T-helper 2 cell treated with Interferon-gamma antibody and Interleukin-4, amounts not matched to agents 100 ng/mL and 5 ng/mL, for 36 hours (primary cell): ENCODE measurements around the gene SLC44A5. TPM values are rescaled to one million over a fixed set of nuclear protein-coding genes. Genes with fewer than 3 reads are reported as not detected.
"Not testable (repeated sequence)": the region's sequence is repeated elsewhere in the genome, so short reads cannot be mapped to it uniquely, and the experiment has no call there.

Experiments used
- intact Hi-C: fragments of 100-400 bp; cut with micrococcal nuclease; formaldehyde crosslinking; loops from one replicate; pipeline ENCODE4 v1.15.1; 2023
- total RNA-seq: library from RNA; stranded (reverse); gene quantifications from 2 replicates; pipeline ENCODE4 v1.2.3, GENCODE V29; 2022

SLC44A5 gene
- total RNA-seq, result not detected in 2 replicates

GRCh38 chr1:75611014-75611413 lies at the start of gene SLC44A5:
Gene SLC44A5 (minus strand): TSS chr1:75611114. CDS start chr1:75541447, 69,667 bp downstream.
- intact Hi-C loops, result loop anchor here (10.0 kb wide), 2 partner anchors 174 to 476 kb away; partner anchors contain the start of genes LHX8 and RABGGTB

DNA sequence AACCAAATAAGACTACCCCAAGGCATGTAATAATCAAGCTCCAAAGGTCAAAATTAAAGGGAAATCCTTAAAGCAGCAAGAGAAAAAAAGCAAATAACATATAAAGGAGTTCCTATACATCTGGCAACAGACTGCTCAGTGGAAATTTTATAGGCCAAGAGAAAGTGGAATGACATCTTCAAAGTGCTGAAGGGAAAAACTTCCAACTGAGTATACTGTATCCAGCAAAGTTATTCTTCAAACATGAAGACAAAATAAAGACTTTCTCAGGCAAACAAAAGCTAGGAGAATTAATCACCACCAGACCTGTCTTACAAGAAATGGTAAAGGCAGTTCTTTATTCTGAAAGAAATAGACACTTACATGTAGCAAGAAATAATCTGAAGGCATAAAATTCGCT lies 45.0 kb upstream of the SLC44A5 start:
- intact Hi-C loops, result no loop called here

- intact Hi-C loops, result not testable (repeated sequence)
Observed at GRCh38 chr1:75647183-75647582, 36.3 kb upstream of the SLC44A5 start.

GRCh38 chr1:75645153-75645552 lies 34.2 kb upstream of the SLC44A5 start:
- intact Hi-C loops, result not testable (repeated sequence)

DNA sequence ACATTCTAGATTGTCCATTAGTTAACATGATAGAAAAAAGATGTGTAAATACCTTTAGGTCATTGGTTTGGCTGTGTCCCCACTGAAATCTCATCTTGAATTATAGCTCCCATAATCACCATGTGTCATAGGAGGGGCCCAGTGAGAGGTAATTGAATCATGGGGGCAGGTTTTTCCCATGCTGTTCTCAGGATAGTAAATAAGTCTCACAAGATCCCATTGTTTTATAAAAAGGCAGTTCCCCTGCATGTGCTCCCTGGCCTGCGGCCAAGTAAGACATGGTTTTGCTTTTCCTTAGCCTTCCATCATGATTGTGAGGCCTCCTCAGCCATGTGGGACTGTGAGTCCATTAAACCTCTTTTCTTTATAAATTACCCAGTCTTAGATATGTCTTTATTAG lies 32.5 kb upstream of the SLC44A5 start:
- intact Hi-C loops, result no loop called here

- intact Hi-C loops, result no loop called here
Observed at GRCh38 chr1:75641325-75641724, 30.4 kb upstream of the SLC44A5 start.

DNA sequence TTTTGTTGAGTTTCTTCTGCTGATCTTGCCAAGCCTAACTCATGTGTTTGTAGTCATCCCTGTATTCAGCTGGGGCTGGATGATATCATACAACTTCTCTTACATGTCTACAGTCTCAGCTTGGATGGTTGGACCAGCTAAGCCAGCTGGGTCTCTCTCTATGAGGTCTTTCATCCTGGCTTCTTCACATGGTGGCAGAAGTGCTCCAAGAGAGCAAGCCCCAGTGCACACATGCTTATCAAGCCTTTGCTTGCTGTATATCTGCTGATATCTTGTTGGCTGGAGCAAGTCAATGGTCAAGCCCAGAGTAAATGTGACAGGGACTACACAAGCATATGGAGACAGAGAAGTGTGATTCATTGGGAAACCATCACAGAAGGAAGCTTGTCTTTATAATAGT lies 29.2 kb upstream of the SLC44A5 start:
- intact Hi-C loops, result no loop called here

GRCh38 chr1:75632350-75632949 lies 21.5 kb upstream of the SLC44A5 start:
- intact Hi-C loops, result loop anchor here (1.0 to 5.0 kb wide), 3 partner anchors 367 to 860 kb away; no protein-coding TSS in a partner anchor

GRCh38 chr1:75630998-75631397 lies 20.1 kb upstream of the SLC44A5 start:
- intact Hi-C loops, result loop anchor here (5.0 kb wide), 1 partner anchor 859 kb away; no protein-coding TSS in a partner anchor

DNA sequence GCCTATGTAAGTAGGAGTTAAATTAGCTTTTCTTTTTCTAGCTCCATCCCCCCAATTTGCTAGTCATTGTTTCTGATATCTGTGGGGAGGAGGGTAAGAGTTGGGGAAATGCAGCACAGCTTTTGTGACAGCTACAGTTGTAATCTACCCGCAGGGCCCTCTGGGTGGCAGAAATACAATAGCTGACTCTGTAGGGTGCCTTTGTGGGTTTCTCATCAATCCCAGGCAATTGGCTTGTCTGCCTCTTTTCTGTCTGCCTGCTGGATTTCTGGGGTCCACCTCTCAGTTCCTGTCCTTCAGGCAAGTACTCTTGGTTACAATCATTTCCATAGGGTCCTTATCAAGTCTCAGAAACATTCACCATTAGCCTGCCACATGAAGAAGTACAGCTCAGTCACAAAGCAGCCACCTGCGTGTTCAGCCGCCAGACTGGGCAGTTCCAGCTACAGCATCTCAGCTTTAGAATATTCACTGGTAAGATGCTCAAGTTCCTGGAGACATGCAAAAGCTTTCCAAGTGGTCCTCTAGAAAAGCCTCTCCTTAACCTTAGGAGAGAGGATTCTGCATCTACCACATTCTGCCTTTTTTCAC lies 19.2 kb upstream of the SLC44A5 start:
- intact Hi-C loops, result loop anchor here (5.0 kb wide), 1 partner anchor 858 kb away; no protein-coding TSS in a partner anchor

- intact Hi-C loops, result no loop called here
Observed at GRCh38 chr1:75625795-75626194, 14.9 kb upstream of the SLC44A5 start.

DNA sequence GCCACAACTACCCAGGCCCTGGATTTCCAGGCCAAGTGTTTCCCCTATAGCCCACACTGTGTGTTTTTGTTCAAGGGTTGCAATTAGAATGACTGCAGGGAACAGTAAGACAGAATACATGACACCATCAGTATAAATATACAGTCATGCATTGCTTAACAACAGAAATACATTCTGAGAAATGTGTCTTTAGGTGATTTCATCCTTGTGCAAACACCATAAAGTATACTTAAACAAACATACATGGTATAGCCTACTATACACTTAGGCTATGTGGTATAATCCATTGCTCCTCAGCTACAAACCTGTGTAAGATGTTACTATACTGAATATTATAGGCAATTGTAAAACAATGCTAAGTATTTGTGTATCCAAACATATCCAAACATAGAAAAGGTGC lies 7.5 kb upstream of the SLC44A5 start:
- intact Hi-C loops, result loop anchor here (10.0 kb wide), 2 partner anchors 166 to 484 kb away; partner anchors contain the start of genes LHX8 and RABGGTB

- intact Hi-C loops, result loop anchor here (10.0 kb wide), 2 partner anchors 168 to 482 kb away; partner anchors contain the start of genes LHX8 and RABGGTB
Observed at GRCh38 chr1:75616436-75617433, 5.8 kb upstream of the SLC44A5 start.

DNA sequence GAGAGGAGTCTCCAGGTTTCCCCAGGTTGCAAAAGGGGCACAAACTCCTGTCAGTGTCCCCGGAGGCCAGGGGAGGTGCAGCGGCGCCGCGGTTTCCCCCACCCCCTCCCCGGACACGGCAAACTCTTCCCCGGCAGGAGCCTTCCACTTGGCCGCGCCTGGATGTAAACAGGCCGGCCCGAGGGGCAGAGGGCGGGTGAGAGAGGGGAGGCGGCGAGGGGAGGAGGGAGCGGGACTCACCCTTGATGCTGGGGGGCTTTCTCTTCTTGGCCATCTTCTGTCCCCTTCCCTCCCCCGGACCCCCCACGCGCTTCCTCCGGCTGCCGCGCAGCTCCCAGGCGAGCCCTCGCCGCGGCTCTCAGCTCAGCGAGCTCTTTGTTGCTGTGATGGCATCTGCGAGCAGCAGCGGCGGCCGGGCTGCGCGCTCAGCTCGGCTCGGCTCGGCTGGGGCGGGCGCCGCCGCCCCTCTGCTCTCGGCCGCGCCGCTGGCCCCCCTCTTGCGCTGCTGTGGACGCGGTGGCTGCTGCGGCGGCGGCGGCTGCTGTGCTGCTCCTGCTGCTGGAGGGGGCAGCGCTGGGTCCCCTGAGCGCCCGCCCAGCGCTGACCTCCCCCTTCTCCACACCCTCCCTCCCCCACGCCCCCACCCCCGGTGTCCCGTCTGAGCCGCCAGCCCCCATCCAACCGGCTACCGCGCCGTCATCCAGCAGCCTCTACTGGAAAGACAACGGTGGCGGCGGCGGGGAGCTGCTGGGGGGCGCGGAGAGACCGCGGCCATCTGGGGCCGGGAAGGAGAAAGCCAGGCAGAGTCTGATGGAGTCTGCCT lies 4.9 kb upstream of the SLC44A5 start:
- intact Hi-C loops, result loop anchor here (10.0 kb wide), 2 partner anchors 169 to 481 kb away; partner anchors contain the start of genes LHX8 and RABGGTB

- intact Hi-C loops, result loop anchor here (10.0 kb wide), 2 partner anchors 170 to 480 kb away; partner anchors contain the start of genes LHX8 and RABGGTB
Observed at GRCh38 chr1:75614399-75614756, 3.5 kb upstream of the SLC44A5 start.

DNA sequence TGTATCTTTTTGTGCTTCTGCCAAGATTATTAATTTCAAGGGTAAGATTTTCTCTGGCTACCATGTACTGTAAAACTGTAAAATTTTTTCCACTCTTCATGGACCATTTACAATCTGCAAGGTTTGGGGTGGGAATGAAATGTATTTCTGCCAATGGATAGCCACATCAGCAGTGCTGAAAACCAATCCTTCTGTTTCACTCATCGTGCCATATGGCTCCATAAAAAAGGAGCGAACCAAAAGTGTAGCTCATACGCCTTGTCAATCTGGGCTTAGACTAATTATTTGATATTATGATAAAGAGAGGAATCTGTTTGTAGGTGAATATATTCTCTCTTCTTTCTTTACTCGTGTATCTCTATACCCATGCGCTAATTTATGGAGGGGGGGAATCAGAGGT lies 3.0 kb upstream of the SLC44A5 start:
- intact Hi-C loops, result loop anchor here (10.0 kb wide), 2 partner anchors 171 to 479 kb away; partner anchors contain the start of genes LHX8 and RABGGTB

DNA sequence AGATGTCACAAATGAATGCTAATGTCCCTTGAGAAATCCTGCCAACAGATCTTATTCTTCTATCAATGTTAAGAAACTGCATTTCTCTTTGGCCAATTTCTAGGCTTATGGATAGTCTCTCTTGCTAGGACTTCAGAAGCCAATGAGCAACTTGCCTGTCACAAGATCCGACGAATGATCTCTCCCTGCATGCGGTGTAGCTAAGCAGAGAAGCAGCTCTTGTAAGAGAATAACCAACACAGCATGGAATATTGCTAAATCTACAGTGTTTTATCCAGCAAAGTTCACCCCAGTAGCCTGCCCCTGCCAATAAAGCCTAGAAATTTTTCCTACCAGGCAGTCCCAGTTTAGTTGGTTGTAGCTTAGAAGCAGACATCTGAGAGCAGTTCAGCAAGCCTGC lies 2.1 kb upstream of the SLC44A5 start:
- intact Hi-C loops, result loop anchor here (10.0 kb wide), 2 partner anchors 172 to 478 kb away; partner anchors contain the start of genes LHX8 and RABGGTB

DNA sequence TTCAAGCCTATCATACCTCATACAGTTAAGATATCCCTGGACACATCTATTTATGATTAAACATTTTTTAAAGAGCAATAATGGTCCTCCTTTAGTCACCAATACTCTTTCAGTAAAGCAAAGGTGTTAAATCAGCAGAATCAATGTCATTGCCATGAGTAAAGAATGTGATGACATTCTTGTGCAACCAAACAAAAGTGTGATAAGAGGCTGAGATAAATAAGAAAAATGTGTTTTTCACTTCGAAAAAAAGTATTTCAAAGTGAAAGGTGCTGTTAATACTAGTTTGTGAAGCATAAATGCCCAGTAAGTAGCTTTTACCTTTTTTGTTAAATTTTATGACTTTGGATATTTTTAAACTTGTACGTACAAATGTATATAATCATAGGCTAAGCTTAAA lies 8.4 kb downstream of the SLC44A5 start:
- intact Hi-C loops, result no loop called here

GRCh38 chr1:75600781-75601180 lies 10.1 kb downstream of the SLC44A5 start:
- intact Hi-C loops, result no loop called here

- intact Hi-C loops, result no loop called here
Observed at GRCh38 chr1:75594327-75594726, 16.6 kb downstream of the SLC44A5 start.
